SU-DHL-6 (cell line): ENCODE results near the gene NCKAP5.

Experiments
- EZH2phosphoT487 ChIP-seq: fragments of 200-600 bp; sonication (generic), shearing (Covaris generic); conservative IDR thresholded peaks from 2 replicates; pipeline ENCODE4 v1.6.1; 2018; ENCODE audit warnings: mild to moderate bottlenecking, antibody characterized with exemption, low read length, moderate library complexity, mixed read lengths
- TF ChIP-seq, protein P1 (sequence below): fragments of 200-600 bp; sonication (generic); IDR thresholded peaks from one replicate; pipeline ENCODE4 v1.5.1; 2017; ENCODE audit warnings: antibody characterized with exemption, mild to moderate bottlenecking, low read length, moderate library complexity; ENCODE audit not compliant: insufficient read depth, poor library complexity, severe bottlenecking

DNA sequence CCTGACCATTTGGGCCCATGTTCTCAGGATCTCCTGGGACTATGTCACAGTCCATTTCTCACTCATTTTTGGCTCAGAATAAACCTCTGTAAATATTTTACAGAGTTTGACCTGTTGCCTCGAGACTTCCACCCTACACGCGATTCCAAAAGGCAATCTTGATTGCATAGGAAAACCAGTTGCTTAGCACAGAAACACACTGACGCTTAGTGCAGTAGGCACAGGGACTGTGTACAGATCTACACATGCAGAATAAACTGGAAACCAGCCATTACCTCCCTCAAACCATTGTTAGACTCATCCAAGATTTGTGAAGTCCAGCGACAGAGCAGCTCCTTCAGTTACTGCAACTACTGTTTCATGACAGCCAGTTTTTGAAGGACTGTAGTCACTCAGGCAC, 73.0 kb downstream of the NCKAP5 start:
- TF ChIP-seq, protein P1, sequence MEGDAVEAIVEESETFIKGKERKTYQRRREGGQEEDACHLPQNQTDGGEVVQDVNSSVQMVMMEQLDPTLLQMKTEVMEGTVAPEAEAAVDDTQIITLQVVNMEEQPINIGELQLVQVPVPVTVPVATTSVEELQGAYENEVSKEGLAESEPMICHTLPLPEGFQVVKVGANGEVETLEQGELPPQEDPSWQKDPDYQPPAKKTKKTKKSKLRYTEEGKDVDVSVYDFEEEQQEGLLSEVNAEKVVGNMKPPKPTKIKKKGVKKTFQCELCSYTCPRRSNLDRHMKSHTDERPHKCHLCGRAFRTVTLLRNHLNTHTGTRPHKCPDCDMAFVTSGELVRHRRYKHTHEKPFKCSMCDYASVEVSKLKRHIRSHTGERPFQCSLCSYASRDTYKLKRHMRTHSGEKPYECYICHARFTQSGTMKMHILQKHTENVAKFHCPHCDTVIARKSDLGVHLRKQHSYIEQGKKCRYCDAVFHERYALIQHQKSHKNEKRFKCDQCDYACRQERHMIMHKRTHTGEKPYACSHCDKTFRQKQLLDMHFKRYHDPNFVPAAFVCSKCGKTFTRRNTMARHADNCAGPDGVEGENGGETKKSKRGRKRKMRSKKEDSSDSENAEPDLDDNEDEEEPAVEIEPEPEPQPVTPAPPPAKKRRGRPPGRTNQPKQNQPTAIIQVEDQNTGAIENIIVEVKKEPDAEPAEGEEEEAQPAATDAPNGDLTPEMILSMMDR = no peak
- TF ChIP-seq EZH2phosphoT487 = no peak
